Measurements from ENCODE around the gene FCHSD2. TPM values are rescaled to one million over a fixed set of nuclear protein-coding genes. Genes with fewer than 3 reads are reported as not detected.
"Not testable (repeated sequence)": the region's sequence is repeated elsewhere in the genome, so short reads cannot be mapped to it uniquely, and the experiment has no call there.

The FCHSD2 gene
- total RNA-seq, 1 experiment from 2014 or later: 5.9 TPM

DNA sequence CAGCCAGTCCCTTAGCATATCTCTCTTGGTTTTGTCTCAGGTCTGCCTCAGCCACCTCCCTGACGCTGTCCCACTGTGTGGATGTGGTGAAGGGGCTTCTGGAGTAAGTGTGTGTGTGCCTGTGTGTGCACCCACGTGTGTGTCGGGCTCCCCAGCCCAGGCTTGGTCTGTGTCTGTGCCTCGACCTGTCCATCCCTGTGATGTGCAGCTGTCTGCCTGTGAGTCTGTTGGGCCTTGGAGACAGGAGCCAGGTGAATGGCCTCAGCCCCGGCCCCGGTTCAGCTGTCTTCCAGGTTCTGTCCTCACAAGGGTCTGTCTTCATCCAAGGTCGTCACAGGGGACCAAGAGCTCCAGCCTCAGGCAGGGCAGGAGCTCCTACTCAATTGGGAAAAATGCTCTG lies 318.1 kb downstream of the FCHSD2 start:
- DNase-seq (ENCODE audit: low read depth): no peak

DNA sequence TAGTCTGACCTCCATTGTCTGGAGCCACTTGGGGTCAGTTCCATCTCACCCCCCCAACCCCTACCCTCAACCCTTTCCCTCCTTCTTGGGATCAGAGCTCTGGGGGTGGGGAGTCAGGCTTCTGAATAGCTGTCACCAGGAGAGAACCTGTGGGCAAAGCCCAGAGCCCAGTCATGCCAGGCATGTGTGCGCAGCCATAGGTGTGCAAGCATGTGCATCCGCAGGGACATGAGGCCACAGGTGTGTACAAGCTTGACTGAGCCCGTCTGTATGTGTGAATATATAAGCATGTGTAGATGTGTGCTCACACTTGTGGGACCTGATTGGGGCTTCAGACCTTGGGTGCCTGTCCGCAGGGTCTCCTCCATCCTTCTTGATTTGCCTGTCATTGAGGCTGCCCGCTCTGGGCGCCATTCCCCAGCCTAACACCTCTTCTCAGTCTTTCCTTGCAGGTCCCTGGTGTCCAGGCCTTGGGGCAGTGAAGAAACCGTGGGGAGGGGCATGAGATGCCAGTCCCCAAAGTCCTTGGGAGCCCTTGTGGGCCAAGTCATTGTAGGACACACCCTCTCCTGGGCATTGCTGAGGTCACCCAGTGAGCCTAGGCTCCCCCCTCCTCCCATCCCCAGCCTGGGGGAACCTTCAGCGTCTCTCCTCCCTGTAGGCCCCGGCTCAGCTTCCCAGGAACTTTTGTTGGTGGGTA lies 318.9 kb downstream of the FCHSD2 start:
- no peak for DNase-seq (ENCODE audit: low read depth)

DNA sequence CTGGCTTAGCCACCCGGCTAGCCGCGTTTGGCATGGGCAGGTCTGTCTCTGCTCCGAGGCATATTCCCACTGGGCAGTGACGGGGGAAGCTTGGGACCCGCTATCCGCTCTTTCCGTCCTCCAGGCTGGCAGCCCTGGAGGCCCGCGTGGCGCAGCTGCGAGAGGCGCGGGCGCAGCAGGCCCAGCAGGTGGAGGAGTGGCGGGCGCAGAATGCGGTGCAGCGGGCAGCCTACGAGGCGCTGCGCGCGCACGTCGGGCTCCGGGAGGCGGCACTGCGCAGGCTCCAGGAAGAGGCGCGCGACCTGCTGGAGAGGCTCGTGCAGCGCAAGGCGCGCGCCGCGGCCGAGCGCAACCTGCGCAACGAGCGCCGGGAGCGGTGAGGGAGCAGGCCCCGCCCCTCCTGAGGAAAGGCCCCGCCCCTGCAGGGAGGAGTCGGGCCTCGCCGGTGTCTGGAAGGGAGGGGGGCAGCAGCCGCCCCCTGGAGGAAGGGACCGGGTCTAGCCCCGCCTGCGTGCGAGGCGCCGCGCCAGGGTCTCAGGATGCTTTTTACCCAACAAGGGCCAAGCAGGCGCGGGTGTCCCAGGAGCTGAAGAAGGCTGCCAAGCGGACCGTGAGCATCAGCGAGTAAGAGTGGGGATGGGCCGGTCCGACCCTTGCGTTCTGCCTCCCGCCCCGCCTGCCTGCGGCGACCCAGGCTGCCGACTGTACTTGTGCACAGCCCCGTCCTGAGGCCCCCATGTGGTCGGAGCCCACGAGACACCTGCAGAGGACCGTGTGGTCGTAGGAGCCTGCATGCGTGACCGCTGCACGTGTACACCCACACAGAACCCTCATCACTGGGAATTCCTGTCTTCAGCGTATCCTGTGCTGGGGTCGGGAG lies 320.0 kb downstream of the FCHSD2 start:
- no peak for DNase-seq (ENCODE audit: low read depth)

DNA sequence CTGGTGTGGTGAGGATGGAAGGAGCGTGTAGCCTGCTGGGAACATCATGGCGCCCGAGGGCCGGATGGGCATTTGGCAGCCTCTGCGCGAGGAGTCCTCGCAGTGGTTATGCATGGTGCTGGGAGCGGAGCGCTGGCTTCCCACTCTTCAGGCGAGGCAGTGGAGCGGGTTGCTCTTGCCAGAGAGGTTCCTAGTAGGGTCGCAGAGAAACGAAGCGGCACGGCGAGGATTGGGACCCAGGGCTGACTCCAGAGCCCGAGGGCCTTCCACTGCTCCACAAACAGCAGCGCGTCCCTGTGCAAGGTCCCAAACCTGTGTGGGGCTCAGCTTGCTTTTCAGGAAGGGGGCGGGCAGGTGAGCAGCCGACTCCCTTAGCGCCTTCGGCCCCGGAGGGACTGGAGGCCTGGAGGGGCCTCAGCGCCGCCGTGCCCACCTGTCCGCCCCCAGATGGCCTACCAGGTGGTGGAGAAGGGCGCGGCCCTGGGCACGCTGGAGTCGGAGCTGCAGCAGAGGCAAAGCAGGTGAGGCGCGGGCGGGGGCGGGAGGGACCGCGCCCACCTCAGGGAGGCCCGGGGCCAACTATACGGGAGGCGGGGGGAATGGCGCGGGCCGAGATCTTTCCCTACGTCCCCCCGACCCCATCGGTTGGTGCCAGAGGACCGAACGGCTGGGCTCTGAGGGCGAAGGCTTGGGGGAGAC lies 320.7 kb downstream of the FCHSD2 start:
- DNase-seq (ENCODE audit: low read depth): no peak

DNA sequence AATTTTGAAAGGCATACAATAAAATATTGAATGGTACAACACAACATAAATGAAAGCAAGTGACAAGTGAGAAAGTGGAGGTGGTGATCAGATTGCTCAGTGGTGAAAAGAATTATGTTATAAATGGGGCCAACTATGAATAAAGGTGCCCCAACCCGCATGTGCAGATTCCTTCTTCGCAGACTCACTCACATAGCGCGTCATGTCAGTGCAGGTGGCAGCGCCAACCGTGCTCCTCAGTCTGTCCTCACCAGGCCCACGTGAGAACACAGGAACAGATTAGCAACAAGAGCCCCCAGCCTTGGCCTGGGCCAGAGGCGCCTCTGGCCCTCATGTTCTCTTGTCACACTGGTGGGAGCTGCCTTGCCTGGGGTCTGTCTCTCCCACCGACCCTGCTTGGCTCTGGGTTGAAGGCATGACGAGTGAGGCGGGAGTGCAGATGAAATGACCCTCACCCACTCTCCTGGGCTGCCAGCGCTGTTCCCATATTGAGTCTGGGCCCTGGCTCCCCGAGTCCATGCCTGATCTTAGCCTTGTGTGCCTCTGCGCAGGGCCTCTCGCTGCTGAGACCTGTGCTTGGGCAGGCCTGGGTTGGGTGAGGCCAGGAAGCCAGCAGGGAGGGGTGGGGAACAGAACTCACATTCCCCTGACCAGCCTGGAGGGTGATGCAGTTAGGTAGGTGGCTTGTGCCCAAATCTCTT lies 321.5 kb downstream of the FCHSD2 start:
- no peak for DNase-seq (ENCODE audit: low read depth)

DNA sequence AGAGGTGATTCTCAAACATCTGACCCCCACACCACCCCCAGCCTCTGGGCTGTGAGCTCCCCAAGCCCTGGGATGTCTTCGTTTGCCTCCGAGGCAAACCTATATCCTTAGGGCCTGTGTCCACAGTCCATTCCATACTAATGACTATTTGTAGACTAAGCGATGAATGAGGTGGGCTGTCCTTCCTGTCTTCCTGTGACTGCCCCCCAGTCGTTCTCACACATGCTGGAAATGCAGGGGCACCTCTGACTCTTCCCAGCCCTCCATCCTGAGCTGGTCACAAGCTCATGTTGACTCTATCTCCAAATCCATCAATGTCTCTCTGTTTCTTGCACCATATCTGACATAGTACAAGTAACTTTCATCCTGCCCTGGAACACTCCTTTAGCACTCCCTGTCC lies 323.1 kb downstream of the FCHSD2 start:
- no peak for DNase-seq (ENCODE audit: low read depth)

DNA sequence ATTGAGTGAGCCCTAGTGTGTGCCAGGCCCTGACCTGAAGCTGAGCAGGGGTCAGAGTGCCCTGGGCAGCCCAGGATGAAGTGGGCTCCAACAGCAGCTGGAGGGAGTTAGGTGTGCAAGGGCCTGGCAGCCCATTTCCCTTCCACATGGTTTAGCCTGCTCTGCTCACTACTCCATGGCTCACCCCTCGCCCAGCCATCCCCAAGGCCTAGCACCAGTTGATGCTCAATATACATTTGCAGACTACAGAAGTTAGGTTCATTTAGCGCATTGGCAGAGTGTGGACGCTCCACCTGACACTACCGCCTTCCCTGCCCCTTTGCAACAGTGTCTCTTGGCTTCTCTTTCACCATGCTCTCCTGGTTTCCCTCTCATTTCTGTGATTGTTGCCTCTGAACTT lies 324.2 kb downstream of the FCHSD2 start:
- DNase-seq (ENCODE audit: low read depth): no peak

DNA sequence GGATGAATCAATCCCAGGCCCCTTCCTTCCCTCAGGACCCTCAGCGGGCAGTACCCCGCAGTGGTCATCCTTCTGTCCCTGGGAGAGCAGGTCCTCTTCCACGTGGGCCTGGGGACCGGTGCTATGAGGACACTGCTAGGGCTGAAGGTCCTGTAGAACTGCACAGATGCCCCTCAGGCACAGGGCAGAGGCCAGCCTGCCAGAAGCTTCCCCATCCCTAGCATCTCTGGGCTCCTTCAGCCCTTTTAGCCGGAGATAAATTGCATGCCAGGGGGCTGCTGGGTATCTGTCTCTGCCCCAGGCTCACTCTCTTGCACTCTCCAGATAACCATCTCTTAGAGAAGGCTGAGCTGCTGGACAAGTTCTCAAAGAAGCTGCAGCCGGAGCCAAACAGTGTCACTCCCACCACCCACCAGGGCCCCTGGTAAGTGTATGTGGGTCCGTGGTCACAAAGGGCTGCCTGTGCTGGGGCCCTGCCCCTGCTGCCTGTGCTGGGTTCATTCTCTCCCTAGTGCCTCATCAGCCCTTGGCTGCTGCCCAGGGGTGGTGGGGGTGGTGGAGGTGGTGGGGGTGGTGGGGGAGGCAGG lies 325.6 kb downstream of the FCHSD2 start:
- no peak for DNase-seq (ENCODE audit: low read depth)

DNA sequence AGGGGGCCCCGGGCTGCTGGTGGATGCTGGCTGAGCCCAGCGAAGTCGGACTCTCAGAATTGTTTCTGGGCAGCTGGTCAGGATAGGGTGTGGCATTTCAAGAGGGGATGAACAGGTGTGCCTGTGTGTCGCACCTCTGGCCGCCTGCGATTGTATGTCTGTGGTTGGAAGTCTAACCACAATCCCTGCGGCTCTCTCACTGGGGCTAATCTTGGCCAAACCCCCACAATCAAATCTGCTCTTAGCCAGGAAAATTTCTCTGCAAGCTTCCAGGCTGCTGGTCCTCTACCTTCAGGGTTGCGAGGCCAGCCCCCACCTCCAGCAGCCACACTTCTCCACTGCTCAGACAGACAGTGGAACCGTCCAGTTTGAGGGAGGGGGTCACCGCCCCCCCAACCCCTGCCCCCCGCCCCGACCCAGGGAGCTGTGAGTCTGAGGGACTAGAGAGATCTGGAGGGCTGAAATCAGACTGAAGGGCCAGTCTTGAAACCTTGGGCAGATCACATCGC lies 327.0 kb downstream of the FCHSD2 start:
- peak; percentile 70 for DNase-seq (ENCODE audit: low read depth)

DNA sequence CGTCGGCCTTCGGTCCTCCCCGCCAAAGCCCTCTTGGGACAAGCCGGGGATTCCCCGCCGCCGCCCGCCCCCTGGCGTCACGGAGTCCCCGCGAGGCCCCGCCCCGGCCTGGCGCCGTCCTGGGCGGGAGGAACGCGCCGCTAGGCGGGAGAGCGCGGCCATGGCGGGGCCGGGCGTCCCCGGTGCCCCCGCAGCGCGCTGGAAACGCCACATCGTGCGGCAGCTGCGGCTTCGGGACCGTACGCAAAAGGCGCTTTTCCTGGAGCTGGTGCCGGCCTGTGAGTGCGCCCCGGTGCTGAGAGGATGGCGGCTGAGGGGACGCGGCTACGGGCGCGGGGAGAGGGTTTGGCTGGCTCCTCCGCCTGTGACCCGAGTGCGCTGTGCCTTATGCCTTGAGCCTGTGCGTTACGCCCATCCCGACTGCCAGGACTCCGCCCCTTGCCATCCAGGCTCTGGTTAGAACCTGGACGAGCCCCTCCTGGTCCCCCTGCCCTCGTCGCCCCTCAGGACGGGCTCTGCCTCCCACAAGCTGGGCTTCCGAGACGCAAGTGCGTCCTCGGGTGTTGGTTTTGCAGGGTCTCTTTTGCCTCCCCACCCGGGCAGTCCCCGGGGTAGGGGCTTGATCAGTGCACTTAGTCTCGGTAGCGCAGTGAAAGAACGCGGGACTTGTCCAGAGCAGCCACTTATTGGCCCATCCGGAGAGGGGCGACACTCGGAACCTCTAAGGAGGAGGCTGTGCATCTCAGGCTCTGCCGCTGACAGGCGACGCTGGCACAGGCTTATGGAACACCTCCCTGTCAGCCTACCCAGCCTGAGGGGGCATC lies 327.6 kb downstream of the FCHSD2 start, which contains the start of gene ATG16L2:
ATG16L2 (plus strand) TSS at position 126 of the 824 bp plus-strand sequence; CDS start at position 161, 35 bp downstream.
- DNase-seq (ENCODE audit: low read depth): peak; percentile 76

DNA sequence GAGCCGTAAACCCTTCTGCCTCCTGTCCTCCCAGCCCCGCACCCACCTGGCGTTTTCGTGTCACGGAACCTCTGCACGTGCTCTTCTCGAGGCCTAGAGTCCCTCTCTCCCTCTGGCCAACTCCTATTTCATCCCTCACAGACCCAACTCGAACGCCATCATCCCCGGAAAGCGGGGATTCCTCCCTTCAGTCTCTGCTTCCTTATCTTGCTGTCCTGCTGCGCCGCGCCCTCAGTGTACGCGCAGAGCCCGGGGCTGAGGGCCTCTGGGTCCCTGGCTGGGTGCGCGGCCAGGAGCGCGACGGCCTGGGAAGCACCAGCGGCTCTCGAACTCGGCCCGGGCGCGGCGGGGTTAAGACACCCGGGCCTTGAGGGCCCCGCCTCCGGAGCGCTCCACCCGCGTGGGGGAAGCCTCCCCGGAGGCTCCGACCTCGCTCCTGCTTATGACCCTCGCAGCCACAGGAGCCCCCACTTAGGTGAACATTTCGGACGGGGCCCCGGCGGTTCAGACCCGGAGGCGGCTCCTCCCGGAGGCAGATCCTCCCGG lies 328.3 kb downstream of the FCHSD2 start:
- peak; percentile 73 for DNase-seq (ENCODE audit: low read depth)

DNA sequence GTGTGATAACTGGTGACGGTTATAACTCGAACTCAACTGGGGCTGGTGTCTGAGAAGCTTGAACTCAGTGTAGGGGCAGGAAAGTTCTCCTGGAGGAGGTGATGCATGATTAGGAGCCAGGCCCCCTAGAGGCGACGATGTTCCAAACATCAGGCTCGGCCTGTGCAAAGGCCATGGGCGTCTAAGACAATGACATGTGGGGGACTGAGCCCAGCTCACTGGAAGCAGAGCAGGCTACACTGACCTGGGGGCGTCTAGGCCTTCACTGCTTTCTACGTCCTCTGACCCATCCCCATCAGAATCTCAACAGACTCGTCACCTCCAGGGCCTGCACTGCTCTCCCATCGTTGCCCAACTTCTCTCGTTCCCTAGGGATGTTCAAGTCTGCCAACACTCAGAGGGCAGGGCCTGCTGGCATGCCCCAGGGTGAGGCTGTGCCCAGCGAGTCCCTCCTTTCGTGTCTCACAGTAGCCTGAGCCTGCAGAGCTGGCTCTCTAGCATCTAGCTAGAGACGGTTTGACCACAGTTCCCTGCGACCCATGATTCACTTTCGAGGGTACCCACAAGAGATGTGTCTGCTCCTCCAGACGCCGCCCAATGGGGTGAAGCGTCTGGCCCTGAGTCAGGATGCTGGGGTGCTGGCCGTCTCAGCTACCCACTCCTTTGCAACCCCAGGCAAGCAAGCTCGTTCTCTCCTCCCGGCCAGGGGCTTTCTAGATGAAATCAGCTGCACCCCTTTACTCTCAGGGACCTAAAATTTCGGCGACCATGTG lies 329.0 kb downstream of the FCHSD2 start:
- peak; percentile 85 for DNase-seq (ENCODE audit: low read depth)

DNA sequence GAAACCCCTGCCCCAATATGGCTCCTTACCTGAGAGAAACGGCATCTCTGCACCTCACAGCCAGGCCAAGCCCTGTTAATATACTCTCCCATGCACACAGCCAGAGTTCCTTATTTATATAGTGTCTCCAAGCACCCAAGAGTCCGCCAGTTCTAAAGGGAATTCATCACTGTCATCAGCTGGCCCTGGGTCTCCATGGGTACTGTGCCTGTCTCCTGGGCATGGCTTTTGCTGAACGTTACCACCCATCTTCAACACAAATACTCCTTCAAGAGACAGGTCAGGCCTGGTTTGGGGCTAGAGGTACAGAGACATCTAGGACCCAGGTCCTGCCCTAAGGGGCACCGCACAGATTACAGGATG lies 329.5 kb downstream of the FCHSD2 start:
- no peak for DNase-seq (ENCODE audit: low read depth)

DNA sequence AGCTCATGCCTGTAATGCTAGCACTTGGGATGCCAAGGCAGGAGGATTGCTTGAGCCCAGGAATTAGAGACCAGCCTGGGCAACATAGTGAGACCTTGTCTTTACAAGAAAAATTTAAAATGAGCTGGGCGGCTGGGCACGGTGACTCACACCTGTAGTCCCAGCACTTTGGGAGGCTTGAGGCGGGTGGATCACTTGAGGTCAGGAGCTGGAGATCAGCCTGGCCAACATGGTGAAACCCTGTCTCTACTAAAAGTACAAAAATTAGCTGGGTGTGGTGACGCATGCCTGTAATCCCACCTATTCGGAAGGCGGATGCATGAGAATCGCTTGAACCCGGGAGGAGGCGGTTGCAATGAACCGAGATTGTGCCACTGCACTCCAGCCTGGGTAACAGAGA lies 330.4 kb downstream of the FCHSD2 start:
- DNase-seq (ENCODE audit: low read depth): not testable (repeated sequence)

DNA sequence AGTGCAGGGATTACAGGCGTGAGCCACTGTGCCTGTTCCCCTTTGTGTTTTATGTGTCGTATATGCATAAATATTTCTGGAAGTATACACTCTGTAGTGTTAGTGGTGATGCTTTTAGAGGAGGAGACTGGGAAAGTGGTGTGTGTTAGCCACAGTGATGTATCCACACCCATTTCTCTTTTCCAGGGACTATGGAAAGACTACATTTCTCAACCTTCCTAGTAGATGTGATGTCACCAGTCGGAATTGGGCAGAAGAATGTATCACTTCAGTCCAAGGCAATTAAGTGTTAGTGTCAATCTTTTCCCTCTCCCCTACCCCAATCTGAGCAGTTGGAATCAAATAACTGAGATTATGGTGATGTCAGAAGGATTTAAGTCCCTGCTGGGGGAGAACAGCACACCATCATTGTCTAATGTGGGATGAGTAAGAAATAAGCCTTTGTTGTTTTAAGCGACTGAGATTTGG lies 333.8 kb downstream of the FCHSD2 start:
- DNase-seq (ENCODE audit: low read depth): no peak

DNA sequence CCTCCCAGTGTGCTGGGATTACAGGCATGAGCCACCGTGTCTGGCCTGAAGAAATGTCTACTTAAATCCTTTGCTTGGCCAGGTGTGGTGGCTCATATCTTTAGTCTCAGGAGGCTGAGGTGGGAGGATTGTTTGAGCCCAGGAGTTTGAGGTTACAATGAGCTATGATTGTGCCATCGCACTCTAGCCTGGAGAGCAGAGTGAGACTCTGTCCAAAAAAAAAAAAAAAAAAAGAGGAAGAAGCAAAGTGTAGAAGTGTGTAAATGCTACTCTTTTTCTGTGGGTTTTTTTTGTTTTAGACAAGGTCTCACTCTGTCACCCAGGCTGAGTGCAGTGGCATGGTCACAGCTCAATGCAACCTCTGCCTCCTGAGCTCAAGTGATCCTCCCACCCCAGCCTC lies 334.3 kb downstream of the FCHSD2 start:
- DNase-seq (ENCODE audit: low read depth): no peak

DNA sequence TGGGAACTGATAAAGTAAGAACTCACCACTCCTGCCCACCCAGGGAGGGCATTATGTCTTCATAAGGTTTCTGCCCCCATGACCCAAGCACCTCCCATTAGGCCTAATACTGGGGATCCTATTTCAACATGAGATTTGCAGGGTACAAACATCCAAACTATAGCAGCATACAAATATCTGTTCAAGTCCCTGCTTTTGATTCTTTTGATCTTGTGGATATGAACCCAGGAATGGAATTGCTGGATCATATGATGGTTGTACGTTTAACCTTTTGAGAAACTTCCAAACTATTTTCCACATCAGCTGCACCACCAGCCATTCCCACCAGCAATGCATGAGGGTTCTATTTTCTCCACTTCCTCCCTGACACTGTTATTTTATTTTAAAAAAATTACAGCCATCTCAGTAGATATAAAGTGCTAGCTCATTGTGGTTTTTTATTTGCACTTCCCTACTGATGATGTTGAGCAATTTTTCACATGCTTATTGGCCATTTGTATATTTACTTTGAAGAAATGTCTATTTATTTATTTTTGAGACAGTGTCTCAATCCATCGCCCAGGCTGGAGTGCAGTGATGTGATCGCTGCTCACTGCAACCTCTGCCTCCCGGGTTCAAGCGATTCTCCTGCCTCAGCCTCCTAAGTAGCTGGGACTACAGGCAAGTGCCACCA lies 335.0 kb downstream of the FCHSD2 start:
- DNase-seq (ENCODE audit: low read depth): peak; percentile 12

DNA sequence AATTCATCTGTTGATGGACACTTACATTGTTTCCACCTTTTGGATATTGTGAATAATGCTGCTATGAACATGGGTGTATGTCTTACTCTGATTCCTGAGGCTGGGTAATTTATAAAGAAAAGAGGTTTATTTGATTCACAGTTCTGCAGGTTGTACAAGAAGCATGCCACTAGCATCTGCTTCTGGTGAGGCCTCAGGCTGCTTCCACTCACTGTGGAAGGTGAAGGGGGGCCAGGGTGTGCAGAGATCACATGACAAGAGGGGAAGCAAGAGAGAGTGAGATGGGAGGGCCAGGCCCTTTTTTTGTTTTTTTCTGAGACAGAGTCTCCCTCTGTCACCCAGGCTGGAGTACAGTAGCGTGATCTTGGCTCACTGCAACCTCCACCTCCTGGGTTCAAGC lies 335.7 kb downstream of the FCHSD2 start:
- not testable (repeated sequence) for DNase-seq (ENCODE audit: low read depth)
